Measurements from ENCODE around the gene IGFBP3. TPM values are rescaled to one million over a fixed set of nuclear protein-coding genes. Genes with fewer than 3 reads are reported as not detected.

IGFBP3 gene
- total and polyA plus RNA-seq, 2 experiments from 2014 or later: 11.2 to 11.3 TPM

GRCh38 chr7:45890902-45891461 lies 30.1 kb downstream of the IGFBP3 start:
- Mint-ChIP-seq H3K27me3 (ENCODE audit: insufficient read depth, low read depth, poor library complexity) (peaks cover 38% of the 10 kb centered on the region), H3K36me3 (ENCODE audit: low read depth) (no peaks in the 10 kb centered on the region), H3K9me3 (no peaks in the 10 kb centered on the region; the same call in 2 of the 3 replicates), H3K4me3 (no peak overlapping the region), H3K27ac (no peak overlapping the region), H3K4me1 (peaks cover 16% of the 10 kb centered on the region)
- no peak for ATAC-seq
- TF ChIP-seq CTCF (conservative IDR thresholded peaks at IDR 0.05; ENCODE audit: low read depth in 2 of 2) (peak; percentile 59 to 77), STAT1 (IDR thresholded peaks at IDR 0.05; ENCODE audit: unreplicated experiment) (no peak)
- Histone ChIP-seq H2AFZ (no peak overlapping the region), H3F3A (replicated peaks; ENCODE audit: low read depth) (no peaks in the 10 kb centered on the region), H3K4me2 (no peak overlapping the region), H3K36me3 (ENCODE audit: insufficient read depth) (no peaks in the 10 kb centered on the region), H3K27ac (ENCODE audit: low read depth) (no peak overlapping the region), H3K9me2 (ENCODE audit: insufficient read depth) (0 out of 2 replicates have a peak, but pooled peaks cover 3% of the 10 kb centered on the region), H3K79me2 (replicated peaks; ENCODE audit: insufficient read depth) (no peaks in the 10 kb centered on the region), H3K4me1 (ENCODE audit: insufficient read depth) (peaks cover 17% of the 10 kb centered on the region), H4K20me1 (replicated peaks; ENCODE audit: insufficient read depth) (no peaks in the 10 kb centered on the region; the same call in 1 of the 2 replicates), H3K27me3 (ENCODE audit: insufficient read depth) (peaks cover 49% of the 10 kb centered on the region), H3K4me3 (no peak overlapping the region)
- peak; percentile 70 for DNase-seq (ENCODE audit: low spot score)

GRCh38 chr7:45890125-45890901 lies 30.8 kb downstream of the IGFBP3 start:
- peaks cover 41% of the 10 kb centered on the region for H3K27me3 Mint-ChIP-seq (ENCODE audit: insufficient read depth, low read depth, poor library complexity)
- no peak overlapping the region for H2AFZ ChIP-seq
- H3K27me3 ChIP-seq (ENCODE audit: insufficient read depth): peaks cover 49% of the 10 kb centered on the region

More at GRCh38 chr7:45890125-45890901, 30.8 kb downstream of the IGFBP3 start:
- no peaks in the 10 kb centered on the region for H3F3A ChIP-seq (replicated peaks; ENCODE audit: low read depth)
- TF ChIP-seq ETS1 (IDR thresholded peaks at IDR 0.05): no peak
- no peak for TF ChIP-seq STAT1 (IDR thresholded peaks at IDR 0.05; ENCODE audit: unreplicated experiment)
- no peak for TF ChIP-seq REST (IDR thresholded peaks at IDR 0.05; ENCODE audit: unreplicated experiment)
- TF ChIP-seq CREB1 (CRISPR knock-in tag; IDR thresholded peaks at IDR 0.05; ENCODE audit: low read depth): no peak
- H3K36me3 ChIP-seq (ENCODE audit: insufficient read depth): no peaks in the 10 kb centered on the region
- no peaks in the 10 kb centered on the region for H3K79me2 ChIP-seq (replicated peaks; ENCODE audit: insufficient read depth)
- no peaks in the 10 kb centered on the region for H3K9me2 ChIP-seq (ENCODE audit: insufficient read depth)
- DNase-seq (ENCODE audit: low spot score) (no peak), ATAC-seq (no peak)
- no peak overlapping the region for H3K4me3 Mint-ChIP-seq
- no peak overlapping the region for H3K4me3 ChIP-seq
- H3K36me3 Mint-ChIP-seq (ENCODE audit: low read depth): no peaks in the 10 kb centered on the region
- H3K4me1 Mint-ChIP-seq: peaks cover 16% of the 10 kb centered on the region
- peaks cover 17% of the 10 kb centered on the region for H3K4me1 ChIP-seq (ENCODE audit: insufficient read depth)
- H3K9me3 Mint-ChIP-seq: no peaks in the 10 kb centered on the region; the same call in 2 of the 3 replicates
- no peak overlapping the region for H3K27ac ChIP-seq (ENCODE audit: low read depth)
- H3K27ac Mint-ChIP-seq: no peak overlapping the region
- 0 out of 2 replicates have a peak overlapping the region, but pooled peaks have one; percentile 83 for H3K4me2 ChIP-seq
- H4K20me1 ChIP-seq (replicated peaks; ENCODE audit: insufficient read depth): no peaks in the 10 kb centered on the region; the same call in 1 of the 2 replicates

Measured in GM23338 (cell line).